Gastrocnemius medialis (tissue), 4 donors: ENCODE data around the gene IBTK. TPM values are rescaled to one million over a fixed set of nuclear protein-coding genes. Genes with fewer than 3 reads are reported as not detected.
"Not testable (repeated sequence)": the region's sequence is repeated elsewhere in the genome, so short reads cannot be mapped to it uniquely, and the experiment has no call there.

Experiments
- ATAC-seq, 2 donors: fragments of 150-250 bp; one replicate each; pipeline ENCODE4 v1.9.1; 2016
- DNase-seq, 2 donors: peaks; one replicate each; pipeline ENCODE4 v3.0.0-alpha.2; 2019
- H3K27ac ChIP-seq, 4 donors: fragments of 200-600 bp; sonication (generic); 1 replicate in 1 of 4; 2 replicates in 3 of 4; pipeline ENCODE4 v1.5.1; 2016 to 2018; ENCODE audit warnings: mild to moderate bottlenecking in 2 of 4, moderate library complexity in 1 of 4
- H3K27me3 ChIP-seq, 3 donors: fragments of 200-600 bp; sonication (generic) in 2 of 3; 1 replicate in 1 of 3; 2 replicates in 2 of 3; pipeline versions ENCODE4 v1.5.1 to v1.6.0; 2016 to 2019; ENCODE audit warnings: mild to moderate bottlenecking in 1 of 3, moderate library complexity in 1 of 3
- H3K36me3 ChIP-seq, 2 donors: fragments of 200-600 bp; sonication (generic) in 1 of 2; one replicate each; pipeline ENCODE4 v1.5.1; 2017 to 2018
- H3K4me1 ChIP-seq, 2 donors: fragments of 200-600 bp; sonication (generic) in 1 of 2; one replicate each; pipeline ENCODE4 v1.5.1; 2016 to 2017; ENCODE audit warnings: mild to moderate bottlenecking in 2 of 2
- H3K4me3 ChIP-seq, 4 donors: fragments of 200-600 bp; sonication (generic) in 3 of 4; 1 replicate in 1 of 4; 2 replicates in 3 of 4; pipeline ENCODE4 v1.5.1; 2016 to 2019; ENCODE audit warnings: mild to moderate bottlenecking in 2 of 4
- H3K9me3 ChIP-seq, 3 donors: fragments of 200-600 bp; sonication (generic) in 2 of 3; 1 replicate in 1 of 3; 2 replicates in 2 of 3; pipeline ENCODE4 v1.5.1; 2016 to 2019
- POLR2A ChIP-seq, 2 donors: fragments of 450-650 bp; IDR thresholded peaks; one replicate each; pipeline ENCODE4 v1.6.1; 2017; ENCODE audit warnings: antibody characterized with exemption in 2 of 2, mild to moderate bottlenecking in 2 of 2, moderate library complexity in 2 of 2
- in situ Hi-C, 4 donors: fragments of 200-750 bp; cut with MboI; loops; one replicate each; pipeline versions ENCODE4 v1.15.0 to v1.8.0; 2017; ENCODE audit warnings: low sequenced_read_pairs in 4 of 4
- intact Hi-C: fragments of 100-400 bp; cut with DNase I; formaldehyde crosslinking; loops from one replicate; pipeline ENCODE4 v1.15.1; 2023; ENCODE audit warnings: low total_unique reads
- total RNA-seq, 4 donors: library from RNA; depleted of rRNA; stranded (reverse); fragments of >200 nt; gene quantifications; one replicate each; pipeline versions ENCODE4 v1.1.0 to v1.2.3, GENCODE V29; 2016
- TF ChIP-seq, protein P1 (sequence below), 5 experiments: fragments of 450-650 bp in 3 of 5; fragments of 200-600 bp in 2 of 5; sonication (generic) in 2 of 5; IDR thresholded peaks in 4 of 5; conservative IDR thresholded peaks in 1 of 5; 1 replicate in 4 of 5; 2 replicates in 1 of 5; pipeline ENCODE4 v1.5.1; 2016 to 2019; ENCODE audit warnings: antibody characterized with exemption in 5 of 5, mild to moderate bottlenecking in 3 of 5, moderate library complexity in 3 of 5

The IBTK gene
- total RNA-seq, 4 donors from 2014 or later, result 26.2 to 31.7 (median 29.5) TPM

DNA sequence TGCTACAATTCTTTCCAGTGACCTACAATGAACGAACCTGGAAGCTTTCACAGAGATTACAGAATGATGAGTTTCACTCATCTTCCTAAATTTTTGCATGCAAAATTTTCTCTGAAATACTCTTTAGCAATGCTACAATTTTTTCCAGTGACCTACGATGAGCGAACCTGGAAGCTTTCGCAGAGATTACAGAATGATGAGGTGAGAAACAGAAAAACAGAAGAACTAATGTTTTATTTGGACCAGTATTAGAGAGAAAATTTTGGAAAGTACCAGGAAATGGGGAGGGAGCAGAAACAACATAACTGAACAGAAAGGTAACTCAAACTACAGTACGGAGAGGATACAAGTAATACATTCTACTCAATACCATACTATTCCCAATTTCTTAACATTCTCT lies 75.0 kb downstream of the IBTK start:
- Histone ChIP-seq H3K27ac (no peak overlapping the region), H3K4me3 (no peak overlapping the region), H3K4me1 (no peaks in the 10 kb centered on the region), H3K27me3 (no peaks in the 10 kb centered on the region), H3K9me3 (no peaks in the 10 kb centered on the region), H3K36me3 (peaks cover 0 to 41% of the 10 kb centered on the region in 2 donors)
- ATAC-seq (no peak), DNase-seq (no peak)
- TF ChIP-seq, protein P1, sequence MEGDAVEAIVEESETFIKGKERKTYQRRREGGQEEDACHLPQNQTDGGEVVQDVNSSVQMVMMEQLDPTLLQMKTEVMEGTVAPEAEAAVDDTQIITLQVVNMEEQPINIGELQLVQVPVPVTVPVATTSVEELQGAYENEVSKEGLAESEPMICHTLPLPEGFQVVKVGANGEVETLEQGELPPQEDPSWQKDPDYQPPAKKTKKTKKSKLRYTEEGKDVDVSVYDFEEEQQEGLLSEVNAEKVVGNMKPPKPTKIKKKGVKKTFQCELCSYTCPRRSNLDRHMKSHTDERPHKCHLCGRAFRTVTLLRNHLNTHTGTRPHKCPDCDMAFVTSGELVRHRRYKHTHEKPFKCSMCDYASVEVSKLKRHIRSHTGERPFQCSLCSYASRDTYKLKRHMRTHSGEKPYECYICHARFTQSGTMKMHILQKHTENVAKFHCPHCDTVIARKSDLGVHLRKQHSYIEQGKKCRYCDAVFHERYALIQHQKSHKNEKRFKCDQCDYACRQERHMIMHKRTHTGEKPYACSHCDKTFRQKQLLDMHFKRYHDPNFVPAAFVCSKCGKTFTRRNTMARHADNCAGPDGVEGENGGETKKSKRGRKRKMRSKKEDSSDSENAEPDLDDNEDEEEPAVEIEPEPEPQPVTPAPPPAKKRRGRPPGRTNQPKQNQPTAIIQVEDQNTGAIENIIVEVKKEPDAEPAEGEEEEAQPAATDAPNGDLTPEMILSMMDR (IDR thresholded peaks at IDR 0.05 in 4 of 5, conservative IDR thresholded peaks at IDR 0.05 in 1 of 5), result no peak
- TF ChIP-seq POLR2A (IDR thresholded peaks at IDR 0.05), result no peak
- intact Hi-C loops (no loop called here), in situ Hi-C loops (no loop called here)

GRCh38 chr6:82169138-82169876 lies 78.2 kb downstream of the IBTK start:
- in situ Hi-C loops (no loop called here), intact Hi-C loops (no loop called here)
- Histone ChIP-seq H3K27ac (no peak overlapping the region), H3K27me3 (no peaks in the 10 kb centered on the region), H3K4me3 (no peak overlapping the region), H3K4me1 (no peaks in the 10 kb centered on the region), H3K9me3 (no peaks in the 10 kb centered on the region), H3K36me3 (peaks cover 0 to 31% of the 10 kb centered on the region in 2 donors)
- ATAC-seq, result no peak
- TF ChIP-seq, protein P1 (IDR thresholded peaks at IDR 0.05 in 4 of 5, conservative IDR thresholded peaks at IDR 0.05 in 1 of 5), result no peak
- no peak for TF ChIP-seq POLR2A (IDR thresholded peaks at IDR 0.05)
- no peak for DNase-seq

GRCh38 chr6:82166493-82166892 lies 81.1 kb downstream of the IBTK start:
- DNase-seq (no peak), ATAC-seq (no peak)
- no peak overlapping the region for H3K27ac ChIP-seq
- H3K4me3 ChIP-seq, result no peak overlapping the region
- H3K36me3 ChIP-seq, result peaks cover 0 to 10% of the 10 kb centered on the region in 2 donors
- no peak for TF ChIP-seq POLR2A (IDR thresholded peaks at IDR 0.05)
- TF ChIP-seq, protein P1 (IDR thresholded peaks at IDR 0.05 in 4 of 5, conservative IDR thresholded peaks at IDR 0.05 in 1 of 5), result no peak
- in situ Hi-C loops (no loop called here), intact Hi-C loops (no loop called here)
- no peaks in the 10 kb centered on the region for H3K27me3 ChIP-seq
- no peaks in the 10 kb centered on the region for H3K9me3 ChIP-seq
- no peaks in the 10 kb centered on the region for H3K4me1 ChIP-seq

- Histone ChIP-seq H3K36me3 (no peaks in the 10 kb centered on the region), H3K27me3 (no peaks in the 10 kb centered on the region), H3K4me3 (no peak overlapping the region), H3K27ac (no peak overlapping the region), H3K9me3 (no peaks in the 10 kb centered on the region), H3K4me1 (no peaks in the 10 kb centered on the region)
- ATAC-seq (no peak), DNase-seq (no peak)
- intact Hi-C loops, result no loop called here
- TF ChIP-seq, protein P1 (IDR thresholded peaks at IDR 0.05 in 4 of 5, conservative IDR thresholded peaks at IDR 0.05 in 1 of 5), result no peak
- no peak for TF ChIP-seq POLR2A (IDR thresholded peaks at IDR 0.05)
- in situ Hi-C loops, result no loop called here
Measured at GRCh38 chr6:82160255-82160990, 87.1 kb downstream of the IBTK start.

GRCh38 chr6:82152786-82153185 lies 94.8 kb downstream of the IBTK start:
- H3K4me3 ChIP-seq, intact Hi-C loops, H3K9me3 ChIP-seq, H3K36me3 ChIP-seq, H3K27me3 ChIP-seq, DNase-seq, in situ Hi-C loops, H3K4me1 ChIP-seq, ATAC-seq, H3K27ac ChIP-seq: not testable (repeated sequence)

DNA sequence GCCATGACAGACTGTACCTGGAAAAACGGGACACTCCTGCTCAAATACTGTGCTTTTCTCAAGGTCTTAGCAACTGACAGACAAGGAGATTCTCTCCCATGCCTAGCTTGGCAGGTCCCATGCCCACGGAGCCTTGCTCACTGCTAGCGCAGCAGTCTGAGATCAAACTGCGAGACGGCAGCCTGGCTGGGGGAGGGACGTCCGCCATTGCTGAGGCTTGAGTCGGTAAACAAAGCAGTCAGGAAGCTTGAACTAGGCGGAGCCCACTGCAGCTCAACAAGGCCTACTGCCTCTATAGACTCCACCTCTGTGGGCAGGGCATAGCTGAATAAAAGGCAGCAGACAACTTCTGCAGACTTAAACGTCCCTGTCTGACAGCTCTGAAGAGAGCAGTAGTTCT lies 96.4 kb downstream of the IBTK start:
- H3K36me3 ChIP-seq, H3K9me3 ChIP-seq, H3K4me3 ChIP-seq, H3K27me3 ChIP-seq, H3K27ac ChIP-seq, DNase-seq, intact Hi-C loops, in situ Hi-C loops, H3K4me1 ChIP-seq, ATAC-seq: not testable (repeated sequence)
